ENCODE measurements around the gene NTN4.
"Not testable (repeated sequence)": the region's sequence is repeated elsewhere in the genome, so short reads cannot be mapped to it uniquely, and the experiment has no call there.

DNA sequence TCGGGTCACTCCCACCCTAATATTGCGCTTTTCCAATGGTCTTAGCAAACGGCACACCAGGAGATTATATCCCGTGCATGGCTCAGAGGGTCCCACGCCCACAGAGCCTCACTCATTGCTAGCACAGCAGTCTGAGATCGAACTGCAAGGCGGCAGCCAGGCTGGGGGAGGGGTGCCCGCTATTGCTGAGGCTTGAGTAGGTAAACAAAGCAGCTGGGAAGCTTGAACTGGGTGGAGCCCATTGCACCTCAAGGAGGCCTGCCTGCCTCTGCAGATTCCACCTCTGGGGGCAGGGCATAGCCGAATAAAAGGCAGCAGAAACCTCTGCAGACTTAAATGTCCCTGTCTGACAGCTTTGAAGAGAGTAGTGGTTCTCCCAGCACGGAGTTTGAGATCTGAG, 15.1 kb downstream of the NTN4 start:
- TF ChIP-seq POLR2A, POLR2AphosphoS5 (IDR thresholded peaks at IDR 0.05): not testable (repeated sequence)
